ENCODE data around the gene ZSCAN25. TPM values are rescaled to one million over a fixed set of nuclear protein-coding genes. Genes with fewer than 3 reads are reported as not detected.

The ZSCAN25 gene
- polyA plus RNA-seq, 12 donors: 9.9 to 26.8 (median 11.0) TPM; not detected in 1

Other genes starting within 250 kb of the ZSCAN25 start
- gene ARPC1B, start 242.2 kb upstream of the ZSCAN25 start, polyA plus RNA-seq (ENCODE audit: insufficient read length in 12 of 12): 10 to 100 TPM in 11 of 12 donors, not detected in 1; 26.8 to 69.4 (median 38.6) TPM
- gene PDAP1, start 208.3 kb upstream of the ZSCAN25 start, polyA plus RNA-seq (ENCODE audit: insufficient read length in 12 of 12): 100 to 1,000 TPM in 8 of 12 donors, 10 to 100 TPM in 3, not detected in 1; 89.0 to 139 (median 109) TPM
- 100 to 1,000 TPM in 2 of 12 donors, 10 to 100 TPM in 9, not detected in 1; 72.5 to 139 (median 77.8) TPM for gene BUD31, start 208.0 kb upstream of the ZSCAN25 start, polyA plus RNA-seq (ENCODE audit: insufficient read length in 12 of 12)
- gene PTCD1, start 178.1 kb upstream of the ZSCAN25 start, polyA plus RNA-seq (ENCODE audit: insufficient read length in 12 of 12): 1 to 10 TPM in 11 of 12 donors, not detected in 1; 2.2 to 7.4 (median 3.7) TPM
- 10 to 100 TPM in 11 of 12 donors, not detected in 1; 23.4 to 46.9 (median 31.5) TPM for gene CPSF4, start 178.0 kb upstream of the ZSCAN25 start, polyA plus RNA-seq (ENCODE audit: insufficient read length in 12 of 12)
- gene ATP5MF, start 150.8 kb upstream of the ZSCAN25 start, polyA plus RNA-seq (ENCODE audit: insufficient read length in 12 of 12): 100 to 1,000 TPM in 11 of 12 donors, not detected in 1; 332 to 597 (median 369) TPM
- gene ZNF789, start 144.1 kb upstream of the ZSCAN25 start, polyA plus RNA-seq (ENCODE audit: insufficient read length in 12 of 12): 10 to 100 TPM in 11 of 12 donors, not detected in 1; 15.6 to 59.2 (median 30.3) TPM
- gene ZNF394, start 116.7 kb upstream of the ZSCAN25 start, polyA plus RNA-seq (ENCODE audit: insufficient read length in 12 of 12): 10 to 100 TPM in 5 of 12 donors, 1 to 10 TPM in 6, not detected in 1; 8.2 to 47.3 (median 9.8) TPM
- gene ZKSCAN5, start 112.3 kb upstream of the ZSCAN25 start, polyA plus RNA-seq (ENCODE audit: insufficient read length in 12 of 12): 10 to 100 TPM in 9 of 12 donors, 1 to 10 TPM in 2, not detected in 1; 7.0 to 12.1 (median 11.1) TPM
- 10 to 100 TPM in 6 of 12 donors, 1 to 10 TPM in 5, not detected in 1; 9.3 to 12.2 (median 10.5) TPM for gene FAM200A, start 64.8 kb upstream of the ZSCAN25 start, polyA plus RNA-seq (ENCODE audit: insufficient read length in 12 of 12)
- gene ZNF655, start 58.3 kb upstream of the ZSCAN25 start, polyA plus RNA-seq (ENCODE audit: insufficient read length in 12 of 12): 10 to 100 TPM in 11 of 12 donors, not detected in 1; 34.5 to 84.8 (median 45.2) TPM
- gene TMEM225B, start 18.7 kb upstream of the ZSCAN25 start, polyA plus RNA-seq (ENCODE audit: insufficient read length in 12 of 12): 1 to 10 TPM in 1 of 12 donors, under 1 TPM in 8, not detected in 3; 0.42 to 1.0 (median 0.87) TPM
- 10 to 100 TPM in 1 of 12 donors, 1 to 10 TPM in 7, under 1 TPM in 3, not detected in 1; 0.68 to 14.2 (median 1.4) TPM for gene CYP3A5, start 63.0 kb downstream of the ZSCAN25 start, polyA plus RNA-seq (ENCODE audit: insufficient read length in 12 of 12)
- gene CYP3A7, start 118.2 kb downstream of the ZSCAN25 start, polyA plus RNA-seq (ENCODE audit: insufficient read length in 12 of 12): 1 to 10 TPM in 4 of 12 donors, under 1 TPM in 5, not detected in 3; 0.24 to 9.4 (median 0.95) TPM
- under 1 TPM in 7 of 12 donors, not detected in 5; 0.08 to 0.33 (median 0.15) TPM for gene CYP3A4, start 167.2 kb downstream of the ZSCAN25 start, polyA plus RNA-seq (ENCODE audit: insufficient read length in 12 of 12)
- gene CYP3A43, start 211.1 kb downstream of the ZSCAN25 start, polyA plus RNA-seq (ENCODE audit: insufficient read length in 12 of 12): under 1 TPM in 5 of 12 donors, not detected in 7; 0.14 to 0.34 (median 0.20) TPM

Data from muscle of arm (tissue), 12 donors.